ENCODE data around the gene TMBIM6.

Gene TMBIM6

GRCh38 chr12:49803693-49804450 is 62.5 kb downstream of the TMBIM6 start:
- H3K9me3 ChIP-seq (replicated peaks; ENCODE audit: insufficient read depth, low read length): no peaks in the 10 kb centered on the region
- TF ChIP-seq EZH2 (optimal IDR thresholded peaks at IDR 0.05; ENCODE audit: low read depth, low read length): no peak
- DNase-seq: no peak
- no peaks in the 10 kb centered on the region for H3K4me1 ChIP-seq (ENCODE audit: low read length)
- no peaks in the 10 kb centered on the region for H3K9me2 ChIP-seq (replicated peaks; ENCODE audit: insufficient read depth, low read length)
- H3K4me3 ChIP-seq (ENCODE audit: low read length): no peak overlapping the region
- no peaks in the 10 kb centered on the region for H3K36me3 ChIP-seq (replicated peaks; ENCODE audit: insufficient read depth, low read length)
- H3K27ac ChIP-seq (ENCODE audit: low read length): no peak overlapping the region
- no peak overlapping the region for H2AFZ ChIP-seq (ENCODE audit: low read length)
- no peaks in the 10 kb centered on the region for H3K79me2 ChIP-seq (ENCODE audit: low read length)
- H3K27me3 ChIP-seq (replicated peaks; ENCODE audit: insufficient read depth, low read length): no peaks in the 10 kb centered on the region
- H3F3A ChIP-seq (ENCODE audit: insufficient read depth, low read length): no peaks in the 10 kb centered on the region
- H3K9ac ChIP-seq (ENCODE audit: low read length): no peak overlapping the region
- no peak overlapping the region for H3K4me2 ChIP-seq (ENCODE audit: low read depth, low read length)
- no peaks in the 10 kb centered on the region for H4K20me1 ChIP-seq (ENCODE audit: insufficient read depth, low read length)

- TF ChIP-seq CTCF (IDR thresholded peaks at IDR 0.05; ENCODE audit: low read length): no peak
- TF ChIP-seq EZH2phosphoT487 (IDR thresholded peaks at IDR 0.05; ENCODE audit: low read length): no peak
- TF ChIP-seq EZH2 (optimal IDR thresholded peaks at IDR 0.05; ENCODE audit: low read depth, low read length): no peak
- Histone ChIP-seq H3K4me2 (ENCODE audit: low read depth, low read length) (no peak overlapping the region), H3K9me2 (replicated peaks; ENCODE audit: insufficient read depth, low read length) (no peaks in the 10 kb centered on the region), H3K27me3 (replicated peaks; ENCODE audit: insufficient read depth, low read length) (0 out of 2 replicates have a peak, but pooled peaks cover 3% of the 10 kb centered on the region), H3K79me2 (ENCODE audit: low read length) (no peaks in the 10 kb centered on the region), H3K9ac (ENCODE audit: low read length) (no peak overlapping the region), H3K27ac (ENCODE audit: low read length) (no peak overlapping the region), H3K4me1 (ENCODE audit: low read length) (no peaks in the 10 kb centered on the region), H3K36me3 (replicated peaks; ENCODE audit: insufficient read depth, low read length) (no peaks in the 10 kb centered on the region), H2AFZ (ENCODE audit: low read length) (no peak overlapping the region), H3K4me3 (ENCODE audit: low read length) (no peak overlapping the region), H4K20me1 (ENCODE audit: insufficient read depth, low read length) (no peaks in the 10 kb centered on the region), H3F3A (ENCODE audit: insufficient read depth, low read length) (no peaks in the 10 kb centered on the region), H3K9me3 (replicated peaks; ENCODE audit: insufficient read depth, low read length) (no peaks in the 10 kb centered on the region)
- no peak for DNase-seq
These were observed 63.5 kb downstream of the TMBIM6 start for GRCh38 chr12:49804821-49805220.

- no peaks in the 10 kb centered on the region for H3K9me3 ChIP-seq (replicated peaks; ENCODE audit: insufficient read depth, low read length)
- no peaks in the 10 kb centered on the region for H3F3A ChIP-seq (ENCODE audit: insufficient read depth, low read length)
- no peaks in the 10 kb centered on the region for H3K79me2 ChIP-seq (ENCODE audit: low read length)
- H3K27me3 ChIP-seq (replicated peaks; ENCODE audit: insufficient read depth, low read length): 0 out of 2 replicates have a peak, but pooled peaks cover 3% of the 10 kb centered on the region
- no peaks in the 10 kb centered on the region for H3K9me2 ChIP-seq (replicated peaks; ENCODE audit: insufficient read depth, low read length)
- H3K4me2 ChIP-seq (ENCODE audit: low read depth, low read length): no peak overlapping the region
- H4K20me1 ChIP-seq (ENCODE audit: insufficient read depth, low read length): no peaks in the 10 kb centered on the region
- H2AFZ ChIP-seq (ENCODE audit: low read length): no peak overlapping the region
- H3K36me3 ChIP-seq (replicated peaks; ENCODE audit: insufficient read depth, low read length): no peaks in the 10 kb centered on the region
- H3K4me1 ChIP-seq (ENCODE audit: low read length): no peaks in the 10 kb centered on the region
- no peak overlapping the region for H3K9ac ChIP-seq (ENCODE audit: low read length)
- DNase-seq: no peak
- TF ChIP-seq CTCF (IDR thresholded peaks at IDR 0.05; ENCODE audit: low read length): no peak
- no peak for TF ChIP-seq EZH2phosphoT487 (IDR thresholded peaks at IDR 0.05; ENCODE audit: low read length)
- no peak for TF ChIP-seq EZH2 (optimal IDR thresholded peaks at IDR 0.05; ENCODE audit: low read depth, low read length)
- no peak overlapping the region for H3K27ac ChIP-seq (ENCODE audit: low read length)
- no peak overlapping the region for H3K4me3 ChIP-seq (ENCODE audit: low read length)
These were observed 64.1 kb downstream of the TMBIM6 start for GRCh38 chr12:49805409-49805808.

- no peaks in the 10 kb centered on the region for H3K9me3 ChIP-seq (replicated peaks; ENCODE audit: insufficient read depth, low read length)
- no peak for DNase-seq
- no peaks in the 10 kb centered on the region for H3K9me2 ChIP-seq (replicated peaks; ENCODE audit: insufficient read depth, low read length)
- no peak overlapping the region for H3K4me2 ChIP-seq (ENCODE audit: low read depth, low read length)
- no peak overlapping the region for H3K27ac ChIP-seq (ENCODE audit: low read length)
- no peaks in the 10 kb centered on the region for H3K79me2 ChIP-seq (ENCODE audit: low read length)
- no peaks in the 10 kb centered on the region for H3K36me3 ChIP-seq (replicated peaks; ENCODE audit: insufficient read depth, low read length)
- no peaks in the 10 kb centered on the region for H3F3A ChIP-seq (ENCODE audit: insufficient read depth, low read length)
- H3K9ac ChIP-seq (ENCODE audit: low read length): no peak overlapping the region
- H3K27me3 ChIP-seq (replicated peaks; ENCODE audit: insufficient read depth, low read length): 0 out of 2 replicates have a peak, but pooled peaks cover 3% of the 10 kb centered on the region
- H3K4me1 ChIP-seq (ENCODE audit: low read length): no peaks in the 10 kb centered on the region
- TF ChIP-seq EZH2 (optimal IDR thresholded peaks at IDR 0.05; ENCODE audit: low read depth, low read length) (no peak), EZH2phosphoT487 (IDR thresholded peaks at IDR 0.05; ENCODE audit: low read length) (no peak), CTCF (IDR thresholded peaks at IDR 0.05; ENCODE audit: low read length) (no peak)
- no peaks in the 10 kb centered on the region for H4K20me1 ChIP-seq (ENCODE audit: insufficient read depth, low read length)
- no peak overlapping the region for H3K4me3 ChIP-seq (ENCODE audit: low read length)
- H2AFZ ChIP-seq (ENCODE audit: low read length): no peak overlapping the region
These were observed 65.0 kb downstream of the TMBIM6 start for GRCh38 chr12:49806321-49806813.
